GM23248 (cell line): Measurements from ENCODE around the gene MAP6D1.

ENCODE experiments used
- EZH2 ChIP-seq: fragments of 200-600 bp; sonication (generic); IDR thresholded peaks from 2 replicates; pipeline ENCODE4 v1.6.1; 2018; ENCODE audit warnings: antibody characterized with exemption, mild to moderate bottlenecking; ENCODE audit not compliant: insufficient read depth, poor library complexity, severe bottlenecking
- EZH2phosphoT487 ChIP-seq: fragments of 200-600 bp; sonication (generic); IDR thresholded peaks from 2 replicates; pipeline ENCODE4 v1.6.1; 2018; ENCODE audit warnings: antibody characterized with exemption, moderate library complexity, mild to moderate bottlenecking, low read depth; ENCODE audit not compliant: insufficient read depth

GRCh38 chr3:183768114-183768513, 57.3 kb downstream of the MAP6D1 start:
- no peak for TF ChIP-seq EZH2
- no peak for TF ChIP-seq EZH2phosphoT487
